Upper lobe of right lung (tissue), 1 donor: ENCODE results near the gene PDZD8. TPM values are rescaled to one million over a fixed set of nuclear protein-coding genes. Genes with fewer than 3 reads are reported as not detected.

Source experiments
- ATAC-seq: fragments of 200-7000 bp; cut with Tn5 transposase; one replicate; pipeline ENCODE4 v1.9.1; 2020; ENCODE audit warnings: mild to moderate bottlenecking, moderate library complexity
- DNase-seq: peaks from one replicate; pipeline ENCODE4 v3.0.0-alpha.2; 2020
- H3K27ac ChIP-seq: fragments of 200-600 bp; one replicate; pipeline ENCODE4 v1.8.0; 2022
- H3K27me3 ChIP-seq: fragments of 200-600 bp; one replicate; pipeline ENCODE4 v1.8.0; 2022; ENCODE audit warnings: mild to moderate bottlenecking
- H3K36me3 ChIP-seq: fragments of 200-600 bp; one replicate; pipeline ENCODE4 v1.8.0; 2022
- H3K4me1 ChIP-seq: fragments of 200-600 bp; one replicate; pipeline ENCODE4 v1.8.0; 2022
- H3K4me3 ChIP-seq: fragments of 200-600 bp; one replicate; pipeline ENCODE4 v1.8.0; 2022; ENCODE audit warnings: mild to moderate bottlenecking
- H3K9me3 ChIP-seq: fragments of 200-600 bp; one replicate; pipeline ENCODE4 v1.8.0; 2022
- CTCF ChIP-seq: fragments of 200-600 bp; IDR thresholded peaks from one replicate; pipeline ENCODE4 v1.8.0; 2022; ENCODE audit warnings: antibody characterized with exemption
- intact Hi-C: fragments of 100-400 bp; cut with DNase I; formaldehyde crosslinking; loops from one replicate; pipeline ENCODE4 v1.11.0; 2022
- total RNA-seq: library from RNA; stranded (reverse); fragmentation: NEBNext Ultra II Directional; extraction: Animal tissue kit (Norgen Biotek cat#: 25700); gene quantifications from one replicate; pipeline ENCODE4 v1.2.1, GENCODE V29; 2021
- donor health status: DM: no; HTN: yes; CAD: no; lungs with severe emphysema.

Gene PDZD8
- total RNA-seq, 1 donor from 2014 or later, result 38.7 TPM

GRCh38 chr10:117241541-117242462 lies 133.4 kb downstream of the PDZD8 start:
- DNase-seq (no peak), ATAC-seq (peak; percentile 12)
- no peak for TF ChIP-seq CTCF
- Histone ChIP-seq H3K4me3 (no peak overlapping the region), H3K9me3 (no peaks in the 10 kb centered on the region), H3K27me3 (peaks cover 51% of the 10 kb centered on the region), H3K36me3 (no peaks in the 10 kb centered on the region), H3K4me1 (no peaks in the 10 kb centered on the region), H3K27ac (no peak overlapping the region)
- intact Hi-C loops, result no loop called here

GRCh38 chr10:117240621-117241529 lies 134.4 kb downstream of the PDZD8 start, which contains the start of gene SLC18A2:
Gene SLC18A2, plus strand, starts transcription at chr10:117241114. Its CDS starts 580 bp downstream, at chr10:117241694.
- Histone ChIP-seq H3K9me3 (no peaks in the 10 kb centered on the region), H3K27ac (no peak within 1 kb of the TSS), H3K27me3 (peaks cover 54% of the 10 kb centered on the region), H3K36me3 (no peaks in the 10 kb centered on the region), H3K4me1 (no peaks in the 10 kb centered on the region), H3K4me3 (no peak within 1 kb of the TSS)
- TF ChIP-seq CTCF, result no peak
- no peak for DNase-seq
- intact Hi-C loops, result no loop called here
- ATAC-seq, result no peak

GRCh38 chr10:117239721-117240620 lies 135.3 kb downstream of the PDZD8 start:
- no peak for DNase-seq
- H3K27me3 ChIP-seq, result peaks cover 54% of the 10 kb centered on the region

GRCh38 chr10:117239051-117239450 lies 136.2 kb downstream of the PDZD8 start:
- Histone ChIP-seq H3K27ac (no peak overlapping the region), H3K9me3 (no peaks in the 10 kb centered on the region), H3K4me1 (no peaks in the 10 kb centered on the region), H3K27me3 (peaks cover 48% of the 10 kb centered on the region), H3K36me3 (no peaks in the 10 kb centered on the region), H3K4me3 (no peak overlapping the region)
- no peak for ATAC-seq
- DNase-seq, result no peak
- no peak for TF ChIP-seq CTCF
- intact Hi-C loops, result no loop called here

More at GRCh38 chr10:117239721-117240620, 135.3 kb downstream of the PDZD8 start:
- no peak for ATAC-seq
- Histone ChIP-seq H3K4me1 (no peaks in the 10 kb centered on the region), H3K27ac (no peak overlapping the region), H3K9me3 (no peaks in the 10 kb centered on the region), H3K36me3 (no peaks in the 10 kb centered on the region), H3K4me3 (no peak overlapping the region)
- intact Hi-C loops, result no loop called here
- TF ChIP-seq CTCF, result no peak
